GM12892 (cell line): ENCODE data around the gene CMIP.

Experiments
- DNase-seq: peaks from one replicate; pipeline ENCODE4 v3.0.0; 2011; ENCODE audit not compliant: insufficient read length
- FAIRE-seq: peaks from 2 replicates; lab custom pipeline; 2011; peaks lifted over from hg19 to GRCh38; lab: Jason Lieb, UNC
- POLR2A ChIP-seq: IDR thresholded peaks from 2 replicates; pipeline ENCODE4 v1.6.1; 2011; ENCODE audit warnings: low read depth, low read length, control low read depth
- POLR2AphosphoS5 ChIP-seq: IDR thresholded peaks from 2 replicates; pipeline ENCODE4 v1.6.1; 2011; ENCODE audit warnings: low read depth, low read length, control low read depth
- TAF1 ChIP-seq: IDR thresholded peaks from 2 replicates; pipeline ENCODE4 v1.6.1; 2011; ENCODE audit warnings: low read depth, mild to moderate bottlenecking, control low read depth, low read length, borderline replicate concordance

The CMIP gene

GRCh38 chr16:81581107-81581506 is 136.5 kb downstream of the CMIP start:
- no peak for DNase-seq
- FAIRE-seq, result no peak
- TF ChIP-seq POLR2AphosphoS5 (no peak), POLR2A (no peak), TAF1 (no peak)

- DNase-seq (no peak), FAIRE-seq (no peak)
- TF ChIP-seq TAF1 (no peak), POLR2AphosphoS5 (no peak), POLR2A (no peak)
These were observed 138.2 kb downstream of the CMIP start for GRCh38 chr16:81582655-81583441.

DNA sequence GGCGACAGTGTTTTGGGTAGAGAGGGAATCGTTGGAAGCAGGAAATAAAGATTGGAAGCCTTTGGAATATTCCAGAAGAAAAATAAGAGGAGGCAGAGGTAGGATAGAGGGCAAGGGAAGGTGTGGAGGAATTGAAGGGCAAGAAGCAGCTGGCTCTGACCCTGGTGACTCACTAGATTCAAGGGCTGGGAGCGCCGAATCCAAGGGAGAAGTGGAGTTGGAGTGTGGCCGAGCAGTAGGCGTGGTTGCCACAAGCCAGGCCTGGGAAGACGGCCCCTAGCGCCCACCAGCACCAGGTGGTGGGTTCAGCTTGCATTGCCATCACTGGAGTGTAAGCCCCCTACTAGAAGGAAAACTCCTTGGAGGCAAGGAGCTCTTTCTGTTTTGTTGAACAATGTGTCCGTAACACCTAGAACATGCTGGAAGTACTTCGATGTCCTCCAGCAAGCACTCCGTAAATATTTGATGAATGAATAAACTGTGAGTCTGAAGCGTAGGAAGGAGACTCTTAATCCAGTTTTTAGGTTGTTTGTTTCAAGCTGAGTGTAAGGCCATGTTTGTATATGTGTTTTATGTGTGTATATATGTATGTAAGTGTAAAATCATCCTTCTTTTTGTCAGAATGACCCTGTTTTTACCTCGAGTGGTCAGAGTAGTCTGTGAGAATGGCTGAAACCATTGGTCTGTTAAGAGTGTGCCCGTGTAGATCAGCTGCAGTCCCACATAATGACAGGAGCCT is 139.5 kb downstream of the CMIP start:
- no peak for FAIRE-seq
- DNase-seq, result no peak
- TF ChIP-seq POLR2A, result no peak
- TF ChIP-seq TAF1, result no peak
- TF ChIP-seq POLR2AphosphoS5, result no peak

DNA sequence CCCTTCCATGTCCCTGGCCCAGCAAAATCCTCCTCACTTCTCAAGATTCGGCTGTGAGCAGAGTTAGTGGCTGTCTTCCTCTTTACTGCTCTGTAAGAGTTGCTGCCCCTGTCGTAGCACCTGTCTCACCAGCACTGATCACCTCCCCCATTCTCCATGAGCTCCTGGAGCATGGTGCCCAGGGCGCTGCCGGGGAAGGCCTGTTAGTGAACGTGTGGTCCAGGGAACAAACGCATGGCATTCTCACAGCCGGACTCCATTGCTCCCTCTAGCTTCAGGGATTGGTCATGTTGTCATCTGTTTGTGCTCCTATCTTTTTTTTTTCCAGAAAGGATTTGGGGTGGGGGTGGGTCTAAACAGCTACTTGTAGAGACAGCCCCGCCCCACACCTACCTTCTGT is 141.2 kb downstream of the CMIP start:
- DNase-seq, result no peak
- TF ChIP-seq POLR2AphosphoS5, result no peak
- FAIRE-seq, result no peak

GRCh38 chr16:81586417-81586816 is 141.8 kb downstream of the CMIP start:
- FAIRE-seq (no peak), DNase-seq (no peak)

DNA sequence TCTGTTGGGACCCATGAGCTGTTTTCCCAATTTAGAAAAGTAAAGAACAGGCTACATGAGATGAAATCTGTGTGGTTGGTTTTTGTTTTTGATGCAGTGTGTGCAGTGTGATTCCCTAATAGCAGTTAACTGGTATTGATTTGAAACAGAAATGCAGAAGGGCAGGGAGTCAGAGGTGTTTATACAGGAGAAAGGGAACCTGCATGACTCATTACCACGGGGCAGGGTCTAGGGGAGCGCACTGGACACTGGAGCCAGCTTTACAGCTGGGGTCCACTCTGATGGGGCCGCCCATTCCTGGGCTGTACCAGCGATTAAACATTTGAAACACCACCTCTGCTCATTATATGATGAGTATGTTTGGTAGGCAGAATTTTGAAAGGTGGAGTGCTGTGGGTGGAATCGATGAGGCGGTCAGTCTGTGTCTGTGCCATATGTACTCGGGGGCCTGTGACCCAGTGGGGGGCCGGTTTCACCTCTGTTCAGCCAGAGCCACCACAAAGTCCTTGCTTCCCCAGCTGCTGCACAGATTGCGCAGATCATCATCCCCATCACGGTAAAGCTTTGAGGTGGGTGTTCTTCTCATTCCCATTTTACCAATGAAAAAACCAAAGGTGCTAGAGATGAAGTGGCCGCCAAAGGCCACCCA is 142.5 kb downstream of the CMIP start:
- no peak for DNase-seq
- no peak for FAIRE-seq
- TF ChIP-seq POLR2A, result no peak
- TF ChIP-seq POLR2AphosphoS5, result no peak
- TF ChIP-seq TAF1, result no peak

More at GRCh38 chr16:81586417-81586816, 141.8 kb downstream of the CMIP start:
- TF ChIP-seq POLR2A, result no peak
- TF ChIP-seq POLR2AphosphoS5, result no peak
- no peak for TF ChIP-seq TAF1

DNA sequence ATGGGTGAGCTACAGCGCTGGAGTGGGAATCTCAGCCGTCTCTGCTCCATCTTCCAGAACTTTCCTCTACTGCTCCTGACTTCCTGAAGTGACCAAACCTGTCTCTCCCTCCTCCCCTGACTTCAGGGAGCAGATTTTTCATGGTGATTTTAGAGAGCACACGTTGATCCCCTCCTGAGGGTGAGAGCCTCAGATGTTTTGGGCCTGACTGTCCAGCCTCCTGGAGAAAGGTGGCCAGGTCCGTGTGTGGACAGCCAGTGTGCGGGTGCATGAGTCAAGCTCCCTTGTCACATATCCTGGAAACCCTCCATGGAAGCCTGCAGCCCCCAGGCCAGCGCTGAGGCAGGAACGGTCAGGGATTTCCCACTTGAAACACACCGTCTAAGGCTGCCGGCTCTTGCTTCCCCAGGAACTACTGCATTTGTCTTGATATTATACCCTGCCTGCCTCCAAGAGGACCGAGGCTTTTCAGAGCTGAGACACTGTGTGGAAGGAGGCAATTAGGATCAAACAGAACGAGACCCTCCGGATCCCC is 143.1 kb downstream of the CMIP start:
- FAIRE-seq (no peak), DNase-seq (no peak)
- TF ChIP-seq POLR2AphosphoS5 (no peak), POLR2A (no peak), TAF1 (no peak)

DNA sequence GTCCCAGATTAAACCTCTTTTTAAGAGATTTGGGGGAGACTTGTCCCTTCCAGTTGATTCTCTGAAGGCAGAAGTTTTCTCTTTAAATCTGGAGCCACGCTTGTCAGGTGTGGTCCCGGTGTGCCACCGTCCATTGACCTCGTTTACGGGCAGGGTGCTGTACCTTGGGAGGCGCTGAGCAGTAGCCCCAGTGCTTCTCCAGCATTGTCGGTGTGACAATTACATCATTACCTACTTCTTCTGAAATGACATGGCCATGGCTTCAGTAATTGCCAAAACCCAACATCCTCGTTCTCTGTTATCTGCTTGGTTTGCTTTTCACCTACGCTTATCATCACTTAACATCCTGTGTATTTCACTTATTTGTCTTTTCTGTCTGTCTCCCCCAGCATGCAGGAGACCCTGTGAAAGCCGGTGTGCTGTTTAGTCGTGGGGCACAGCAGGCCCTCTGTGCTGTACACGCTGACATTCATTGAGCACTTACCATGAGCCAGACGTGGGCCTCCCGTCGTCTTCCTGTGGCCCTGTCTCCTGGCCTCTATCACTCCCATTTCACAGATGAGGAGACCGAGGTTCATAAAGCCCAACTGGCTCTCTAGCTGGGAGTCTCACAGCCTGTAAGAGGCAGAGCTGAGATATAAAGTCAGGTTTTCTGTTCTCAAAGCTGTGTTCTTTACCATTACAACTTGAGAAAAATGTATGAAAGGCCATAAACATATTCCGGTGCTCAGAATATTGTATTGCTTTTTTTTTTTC is 143.9 kb downstream of the CMIP start:
- no peak for TF ChIP-seq POLR2A
- no peak for TF ChIP-seq POLR2AphosphoS5
- TF ChIP-seq TAF1, result no peak
- no peak for FAIRE-seq
- DNase-seq, result no peak

GRCh38 chr16:81589975-81590650 is 145.5 kb downstream of the CMIP start:
- no peak for FAIRE-seq

GRCh38 chr16:81590714-81591544 is 146.3 kb downstream of the CMIP start:
- FAIRE-seq (no peak), DNase-seq (no peak)
- no peak for TF ChIP-seq POLR2A
- no peak for TF ChIP-seq POLR2AphosphoS5
- no peak for TF ChIP-seq TAF1

More at GRCh38 chr16:81589975-81590650, 145.5 kb downstream of the CMIP start:
- no peak for DNase-seq
- TF ChIP-seq POLR2AphosphoS5 (no peak), POLR2A (no peak), TAF1 (no peak)
